NCI-H146 (cell line): ENCODE data around the gene TMED7.

Experiments used
- DNase-seq: peaks from one replicate; lab custom pipeline; 2025; lab: John Stamatoyannopoulos, UW

TMED7 gene

DNA sequence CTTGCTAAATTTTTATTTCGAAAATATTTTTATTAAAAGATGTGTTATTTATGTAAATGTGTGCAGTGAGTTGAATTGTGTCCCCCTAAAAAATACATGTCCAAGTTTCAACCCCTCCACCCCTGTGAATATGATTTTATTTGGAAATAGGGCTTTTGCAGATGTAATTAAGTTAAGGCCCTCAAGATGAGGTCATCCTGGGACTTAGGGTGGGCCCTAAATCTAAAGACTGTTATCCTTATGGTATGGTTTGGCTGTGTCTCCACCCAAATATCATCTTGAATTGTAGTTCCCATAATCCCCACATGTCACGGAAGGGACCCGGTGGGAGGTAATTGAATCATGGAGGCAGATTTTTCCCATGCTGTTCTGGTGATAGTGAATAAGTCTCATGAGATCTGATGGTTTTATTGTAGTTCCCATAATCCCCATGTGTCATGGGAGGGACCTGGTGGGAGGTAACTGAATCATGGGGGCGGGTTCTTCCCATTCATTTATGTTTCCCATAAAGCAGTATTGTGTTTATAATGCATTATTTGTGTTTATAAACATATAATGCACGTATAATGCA lies 1.5 kb upstream of the TMED7 start:
- no peak for DNase-seq

DNA sequence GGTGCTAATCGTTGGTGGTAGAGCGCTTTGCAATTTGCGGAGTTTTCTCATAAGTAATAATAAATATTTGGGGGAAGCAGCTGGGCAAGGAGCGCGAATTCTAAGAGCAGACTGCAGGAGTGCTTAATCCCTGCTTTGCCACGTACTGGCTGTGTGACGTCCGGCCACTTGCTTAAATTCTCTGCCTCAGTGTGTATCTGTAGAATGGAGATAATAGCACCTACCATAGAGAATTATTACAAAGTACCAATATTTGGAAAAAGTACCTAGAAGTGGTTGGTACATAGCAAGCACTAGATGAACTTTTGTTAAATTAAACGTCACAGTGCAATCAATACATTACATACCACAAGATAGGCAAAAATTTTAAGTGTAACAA lies 598 bp upstream of the TMED7 start:
- DNase-seq: no peak

DNA sequence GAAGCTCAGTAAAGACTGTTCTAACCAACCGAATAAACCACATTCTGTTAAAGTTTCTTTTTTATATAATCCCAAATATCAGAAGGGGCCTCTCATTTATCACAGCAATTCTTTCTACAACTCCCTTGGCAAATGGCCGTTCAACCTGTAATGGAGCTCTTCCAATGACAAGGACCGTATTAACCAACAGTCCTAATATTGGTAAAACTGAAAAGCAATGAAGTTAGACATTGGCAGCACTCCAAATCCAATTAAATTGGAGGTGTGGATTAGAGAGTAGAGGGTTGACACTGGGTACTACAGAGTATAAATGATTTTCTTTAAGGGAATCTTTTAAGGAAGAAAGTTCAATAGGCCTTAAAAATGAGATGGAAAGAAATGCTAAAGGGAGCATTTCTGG lies 842 bp downstream of the TMED7 start:
- peak; percentile 51 for DNase-seq

DNA sequence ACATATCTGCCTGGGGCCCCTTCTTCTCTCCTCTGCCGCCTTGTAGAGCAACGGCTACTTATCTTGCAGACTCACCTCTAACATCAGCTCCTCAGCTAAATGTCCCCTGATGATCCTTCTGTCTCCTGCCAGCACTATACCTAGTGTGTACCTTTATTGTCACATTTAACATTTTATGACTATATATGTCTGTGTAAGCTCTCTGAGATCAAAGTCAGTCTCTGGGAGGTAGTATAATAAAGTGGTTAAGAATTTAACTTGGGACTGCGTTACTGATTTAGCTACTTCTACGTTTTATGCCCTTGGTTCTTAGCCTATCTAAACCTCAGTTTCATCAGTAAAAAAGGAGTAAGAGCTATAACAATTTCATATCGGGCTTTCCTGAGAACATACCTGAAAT lies 2.2 kb downstream of the TMED7 start:
- DNase-seq: no peak

DNA sequence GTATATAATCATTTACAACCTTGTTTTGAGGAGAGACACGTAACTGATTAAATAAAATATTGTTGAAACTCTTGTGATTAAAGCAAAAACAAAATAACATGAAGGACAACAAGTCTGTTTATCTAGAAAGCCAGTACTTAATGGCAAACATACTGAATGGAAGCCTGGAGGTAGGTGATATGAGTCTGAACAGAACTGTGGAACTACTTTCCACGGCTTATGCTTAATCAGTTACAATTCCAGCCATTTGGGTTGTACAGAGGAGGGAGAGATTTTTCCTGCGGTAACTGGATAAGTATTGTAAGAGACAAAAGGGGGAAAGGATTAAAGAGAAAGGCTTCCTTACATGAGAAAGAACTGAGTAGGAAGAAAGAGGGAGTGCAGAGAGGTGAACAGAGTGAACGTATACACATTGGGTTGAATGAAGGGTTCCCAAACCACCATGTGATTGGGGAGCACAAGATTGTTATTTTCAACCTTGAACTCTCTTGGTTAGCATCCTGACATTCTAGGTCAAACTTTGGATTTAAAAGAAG lies 4.4 kb downstream of the TMED7 start:
- no peak for DNase-seq

DNA sequence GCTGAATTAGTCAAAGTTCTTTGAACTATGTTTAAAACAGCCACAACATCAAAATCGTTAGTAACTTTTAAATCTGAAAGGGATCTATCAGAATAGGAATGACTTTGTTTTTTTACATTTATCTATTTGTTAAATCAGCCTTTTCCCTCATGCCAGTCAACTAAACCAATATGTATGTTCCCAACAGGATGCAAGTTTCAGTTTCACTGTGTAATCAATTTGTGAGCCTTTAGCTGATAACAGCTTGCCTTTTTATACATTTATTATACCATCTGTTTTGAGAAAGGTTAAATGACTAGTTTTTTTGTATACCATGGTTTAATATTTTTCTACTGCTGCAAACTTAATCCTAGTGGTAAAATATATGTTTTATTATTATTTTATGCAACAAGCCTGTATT lies 8.9 kb downstream of the TMED7 start:
- no peak for DNase-seq

DNA sequence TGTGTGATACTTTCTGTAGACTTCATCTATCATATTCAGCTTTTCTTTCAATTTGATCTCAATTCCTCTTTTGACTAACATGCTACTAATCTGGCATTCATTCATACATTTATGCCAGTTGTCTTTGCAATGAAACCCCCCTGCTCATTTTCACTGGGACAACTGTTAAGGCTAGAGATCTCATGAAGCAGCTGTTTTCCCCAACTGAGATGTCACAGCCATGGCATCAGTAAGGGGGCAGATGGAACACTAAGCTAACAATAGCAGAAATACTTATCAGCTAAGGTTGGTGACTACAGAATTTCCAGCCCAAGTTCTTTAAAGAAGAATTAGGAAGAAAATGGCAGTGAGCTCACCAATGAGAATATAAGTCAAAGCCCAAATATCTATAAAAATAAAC lies 9.4 kb downstream of the TMED7 start:
- DNase-seq: no peak

DNA sequence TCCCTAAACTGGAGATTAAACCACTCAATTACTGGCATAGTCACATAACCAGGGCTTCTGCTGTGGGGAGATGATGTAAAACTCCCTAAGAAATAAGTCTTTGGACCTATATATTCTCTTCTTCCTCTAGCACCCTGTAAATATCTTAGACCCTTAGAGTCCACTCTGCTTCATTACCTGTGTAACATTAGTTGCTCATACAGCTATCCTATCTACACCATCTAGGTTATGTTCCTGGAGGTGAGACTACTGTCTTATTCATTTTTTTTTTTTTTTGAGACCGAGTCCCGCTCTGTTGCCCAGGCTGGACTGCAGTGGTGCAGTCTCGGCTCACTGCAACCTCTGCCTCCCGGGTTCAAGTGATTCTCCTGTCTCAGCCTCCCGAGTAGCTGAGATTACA lies 14.0 kb downstream of the TMED7 start:
- no peak for DNase-seq

DNA sequence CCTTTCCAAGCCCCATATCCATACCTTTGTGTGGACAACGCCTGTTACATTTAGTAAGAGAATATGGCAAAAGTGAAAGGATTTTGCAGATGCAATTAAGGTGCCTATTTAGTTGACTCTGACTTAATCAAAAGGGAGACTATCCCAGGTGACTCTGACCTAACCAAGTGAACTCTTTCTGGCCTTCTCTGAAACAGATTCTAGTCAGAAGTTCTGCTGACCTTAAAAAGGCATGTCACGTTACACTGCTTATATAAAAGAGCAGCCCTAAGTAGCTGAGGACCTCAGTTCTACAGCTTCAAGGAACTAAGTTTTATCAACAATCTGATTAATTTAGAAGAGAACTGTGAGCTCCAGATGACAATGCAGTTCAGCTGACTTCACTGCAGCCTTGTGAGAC lies 17.9 kb downstream of the TMED7 start:
- no peak for DNase-seq

DNA sequence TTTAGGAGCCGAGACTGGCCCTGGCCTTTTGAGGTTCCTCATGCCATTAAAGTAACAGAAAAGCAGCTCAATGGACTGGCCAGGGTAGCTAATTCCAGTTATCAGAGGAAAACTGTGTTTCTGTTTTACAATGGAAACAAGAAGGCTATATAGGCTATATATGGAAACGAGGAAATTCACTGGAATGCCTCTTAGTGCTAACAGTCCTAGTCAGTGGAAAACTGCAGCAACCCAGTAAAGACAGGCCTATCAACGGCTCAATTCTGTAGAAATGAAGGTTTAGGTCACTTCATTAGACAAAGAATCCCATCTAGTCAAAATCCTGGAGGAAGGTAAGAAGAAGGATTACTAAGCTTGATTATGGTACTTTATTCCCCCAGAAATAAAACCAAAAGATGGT lies 20.4 kb downstream of the TMED7 start:
- no peak for DNase-seq

DNA sequence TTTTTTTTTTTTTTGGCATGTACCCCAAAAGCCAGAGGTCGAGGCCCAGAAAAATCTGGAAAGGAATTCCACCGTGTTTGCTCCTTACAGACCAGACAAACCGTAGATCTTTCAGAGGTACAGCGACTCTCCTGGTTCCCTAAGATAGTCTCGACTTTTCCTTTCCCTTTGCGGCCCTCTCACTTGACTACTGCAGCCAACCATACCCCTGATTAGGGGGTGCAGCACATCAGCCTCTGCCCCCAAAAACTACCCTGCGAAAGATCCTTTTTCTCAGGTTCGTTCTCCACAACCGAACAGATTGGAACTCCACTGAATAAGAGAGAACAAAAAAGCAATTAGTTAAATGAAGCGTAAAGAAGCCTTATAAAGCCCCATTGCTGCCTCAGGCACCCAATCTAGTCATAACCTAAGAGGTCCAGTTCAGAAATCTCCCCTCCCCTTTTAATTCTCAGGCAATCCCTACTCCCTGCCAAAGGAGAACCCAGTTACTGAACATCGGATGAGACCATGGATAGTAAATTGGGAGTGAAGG lies 23.2 kb downstream of the TMED7 start:
- DNase-seq: peak; percentile 35

DNA sequence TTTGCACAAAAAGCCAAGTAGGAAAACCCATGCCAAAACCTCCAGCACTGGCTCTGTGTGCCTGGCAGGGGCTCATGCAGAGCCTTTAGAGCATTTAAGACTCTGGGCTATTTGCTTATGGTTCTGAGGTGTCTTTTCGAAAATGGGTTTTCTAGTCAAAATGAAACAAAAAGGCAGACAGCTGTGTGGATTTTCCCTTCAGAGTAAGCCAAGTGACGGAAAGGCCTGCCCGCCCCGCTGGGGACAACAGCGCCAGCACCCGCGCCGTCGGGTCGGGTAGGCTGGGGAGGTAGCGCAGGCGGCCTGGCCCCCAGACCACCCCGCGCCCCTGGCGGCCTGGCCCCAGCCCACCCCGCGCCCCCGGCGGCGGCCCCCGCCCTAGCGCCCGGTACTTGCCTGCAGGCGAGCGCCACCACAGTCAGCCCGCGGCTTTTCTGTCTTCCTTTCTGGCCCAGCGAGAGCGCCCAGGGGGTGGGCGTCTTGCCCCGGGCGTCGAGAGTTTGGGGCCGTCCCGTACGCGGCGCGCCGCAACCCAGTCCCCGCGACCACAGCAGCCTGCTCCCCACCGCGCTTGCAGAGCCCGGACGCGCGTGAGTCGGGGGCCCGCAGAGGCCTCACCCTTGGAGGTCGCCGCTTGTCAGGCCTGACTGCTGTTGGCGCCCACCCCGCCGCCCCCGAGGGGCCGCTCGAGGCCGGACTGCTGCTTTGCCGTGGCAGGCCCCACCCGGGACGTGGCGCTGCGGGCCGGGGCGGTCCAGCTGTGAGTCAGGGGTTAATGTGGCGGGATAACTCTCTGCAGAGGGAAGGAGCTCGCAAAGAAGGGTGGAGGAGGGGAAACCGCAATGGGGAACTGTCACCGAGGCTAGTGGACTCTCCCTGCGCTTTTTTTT lies 23.9 kb downstream of the TMED7 start, which contains the start of gene TICAM2:
Gene TICAM2, minus strand, starts transcription at position 779 of the 890 bp plus-strand sequence. CDS start 21,223 bp downstream, outside the sequence.
- peak; percentile 55 for DNase-seq

DNA sequence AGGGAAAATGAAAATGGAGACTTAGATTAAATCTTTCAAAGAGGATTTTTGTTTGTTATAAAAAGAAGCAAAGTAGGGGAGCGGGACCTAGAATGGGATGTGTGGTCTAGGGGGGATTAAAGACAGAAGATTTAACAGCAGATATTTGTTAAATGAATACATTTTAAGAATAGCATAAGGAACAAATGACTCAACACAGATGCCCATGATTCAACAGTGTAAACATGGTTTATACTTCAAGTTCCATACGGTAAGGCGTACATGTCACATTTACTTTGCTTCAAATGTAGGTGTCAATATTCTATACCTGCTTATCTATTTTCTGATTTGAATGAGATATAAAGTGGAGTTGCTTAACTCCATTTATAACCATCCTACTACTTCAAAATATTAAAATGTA lies 25.1 kb downstream of the TMED7 start:
- DNase-seq: no peak

DNA sequence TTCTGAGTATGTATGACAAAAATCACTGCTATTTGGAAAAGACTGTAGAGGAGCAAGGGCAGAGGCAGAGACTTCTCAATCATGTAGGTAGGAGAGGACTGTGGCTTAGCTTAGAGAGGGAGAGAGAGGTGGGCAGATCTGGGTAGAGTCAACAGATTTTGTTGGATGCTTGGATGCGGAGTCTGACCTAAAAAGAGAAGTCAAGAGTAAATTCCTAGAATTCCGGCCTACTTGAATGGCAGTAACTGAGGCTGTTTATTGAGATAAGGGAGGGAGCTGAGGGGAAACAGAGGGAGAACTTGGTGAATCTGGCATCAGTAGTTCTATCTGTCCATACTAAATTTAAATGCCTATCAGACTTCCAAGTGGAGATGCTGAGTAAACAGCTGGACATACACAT lies 25.9 kb downstream of the TMED7 start:
- DNase-seq: no peak

DNA sequence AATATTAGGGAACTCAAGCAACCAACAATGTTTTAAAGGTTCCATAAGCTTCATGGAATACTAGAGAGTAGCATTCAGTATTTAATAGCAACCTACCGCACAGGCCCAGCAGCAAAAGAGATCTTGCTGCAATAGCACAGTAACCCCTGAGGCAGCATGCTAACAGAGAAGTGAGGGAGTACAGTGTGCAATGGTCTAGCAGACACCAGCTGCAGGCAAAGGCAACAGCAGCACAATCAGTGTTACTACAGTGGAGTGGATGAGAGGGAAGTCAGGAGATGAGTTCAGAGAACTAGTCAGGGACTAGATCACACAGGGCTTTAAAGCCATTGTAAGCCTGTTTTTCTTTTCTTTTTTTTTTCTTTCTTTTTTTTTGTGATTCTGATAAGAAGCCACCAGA lies 26.3 kb downstream of the TMED7 start:
- no peak for DNase-seq

DNA sequence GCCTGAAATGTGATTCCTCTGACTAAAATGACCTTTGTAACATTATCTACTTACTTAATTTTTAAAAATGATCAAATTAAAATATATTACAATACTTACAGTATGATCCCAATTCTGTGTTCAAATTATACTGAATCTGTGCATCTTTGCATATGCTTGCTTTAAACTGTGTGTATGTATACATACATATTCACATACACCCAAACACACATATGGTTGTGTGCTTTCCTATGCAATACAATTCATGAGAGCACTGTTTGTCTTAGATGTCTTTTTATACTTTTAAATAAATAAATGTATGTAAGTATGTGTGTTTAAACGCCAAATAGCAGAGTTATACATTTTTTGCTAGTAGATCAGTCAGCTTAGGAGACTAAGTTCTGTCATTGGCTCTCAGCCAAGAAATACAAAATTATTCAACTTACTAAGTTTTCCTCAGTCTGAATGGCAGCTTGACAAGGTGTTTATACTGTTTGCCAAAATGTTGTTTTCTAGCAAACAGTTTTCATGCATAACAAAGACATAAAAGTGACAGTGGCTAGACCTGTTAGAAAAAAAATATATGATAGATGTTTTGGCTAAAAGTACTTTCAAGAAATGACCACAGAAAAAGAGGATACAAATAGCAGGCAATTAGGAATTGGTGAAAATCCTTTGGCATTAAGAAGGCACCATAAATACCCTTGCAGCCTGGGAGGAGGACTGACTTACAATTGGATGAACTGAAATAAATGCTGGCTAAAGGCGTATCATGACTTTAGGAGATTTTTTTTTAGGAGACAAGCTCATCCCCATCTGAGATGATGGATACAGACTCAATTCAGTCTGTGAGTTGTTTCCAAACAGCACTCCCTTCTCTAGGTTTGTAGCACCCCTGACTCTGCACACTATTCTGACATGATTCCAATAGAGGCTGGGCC lies 31.4 kb downstream of the TMED7 start:
- no peak for DNase-seq

DNA sequence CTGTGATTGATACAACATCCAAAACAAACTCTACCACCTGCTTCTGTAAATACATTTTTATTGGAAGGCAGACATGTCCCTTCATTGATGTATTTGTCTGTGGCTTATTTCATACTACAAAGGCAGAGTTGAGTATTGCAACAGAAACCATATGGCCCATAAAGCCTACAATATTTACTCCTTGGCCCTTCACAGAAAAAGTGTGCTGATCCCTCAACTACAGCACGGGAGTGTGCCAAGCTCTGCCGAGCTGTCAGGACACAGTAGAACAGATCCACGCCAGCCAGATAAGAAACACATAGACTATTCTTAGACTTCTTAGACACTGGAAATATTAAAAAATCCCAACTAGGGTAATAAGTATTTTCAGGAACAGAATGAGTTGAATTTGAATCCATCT lies 36.8 kb downstream of the TMED7 start:
- no peak for DNase-seq

DNA sequence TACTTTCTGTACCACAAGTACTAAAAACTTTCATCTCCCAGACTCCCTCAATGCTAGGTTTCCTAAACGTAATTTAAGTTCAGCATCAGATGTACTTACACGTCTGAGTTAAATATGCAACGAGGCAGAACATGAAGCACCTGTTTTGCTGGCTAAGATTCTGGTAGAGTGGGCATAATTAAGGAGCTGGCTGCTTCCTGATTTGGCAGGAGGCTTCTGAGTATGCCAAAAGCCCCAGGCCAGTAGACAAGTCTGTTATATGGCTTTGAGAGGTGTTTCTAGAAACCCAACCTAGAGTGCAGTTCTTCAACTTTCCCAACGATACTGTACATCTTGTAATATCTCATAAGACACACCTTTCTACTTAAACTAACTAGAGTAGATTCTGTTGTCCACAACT lies 37.2 kb downstream of the TMED7 start:
- DNase-seq: no peak

DNA sequence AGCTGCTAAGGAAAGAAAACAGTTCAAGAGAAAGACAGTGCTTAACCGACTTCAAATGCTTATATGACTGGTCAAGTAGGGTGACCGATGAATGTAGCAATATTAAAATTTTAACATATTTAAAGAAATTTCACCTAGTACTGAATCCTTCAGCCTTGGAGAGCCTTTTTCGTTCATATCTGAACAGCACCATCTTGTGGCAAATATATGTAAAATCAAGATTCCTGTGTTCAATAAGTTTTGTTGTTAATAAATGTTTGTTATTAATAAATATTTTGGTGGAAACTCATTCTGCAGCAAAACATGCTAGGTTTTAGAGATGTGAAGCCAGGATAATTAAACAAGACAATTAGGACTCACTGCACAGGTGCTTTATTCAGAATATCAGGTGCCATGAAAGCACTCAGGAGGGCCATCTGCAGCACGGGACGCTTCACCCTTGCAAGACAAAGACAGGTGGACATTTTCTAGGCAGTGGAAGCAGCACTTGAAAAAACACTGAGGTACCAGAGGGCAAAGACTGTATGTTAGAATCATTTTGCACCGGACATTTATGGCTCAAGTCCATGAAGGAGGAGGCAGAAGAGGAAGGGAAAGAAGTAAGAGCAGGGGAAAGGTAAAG lies 39.2 kb downstream of the TMED7 start:
- DNase-seq: peak; percentile 39

DNA sequence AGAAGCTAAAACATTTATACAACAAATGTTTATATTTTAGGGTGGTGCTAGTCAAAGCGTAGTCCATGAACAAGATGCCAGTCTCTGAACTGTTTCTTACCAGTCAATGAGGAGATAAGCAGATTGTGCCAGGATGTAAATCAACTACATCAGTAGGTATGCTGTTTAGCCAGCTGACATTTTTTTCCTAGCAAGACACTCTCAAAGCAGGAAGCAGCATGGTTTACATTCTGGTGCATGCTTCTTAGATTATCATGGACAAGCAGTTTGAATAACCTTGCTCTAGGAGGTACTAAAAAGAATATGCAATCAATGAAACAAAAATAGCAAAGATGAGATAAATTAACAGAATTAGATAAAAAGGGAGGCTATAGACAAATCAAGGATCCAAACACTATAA lies 40.6 kb downstream of the TMED7 start:
- DNase-seq: no peak

DNA sequence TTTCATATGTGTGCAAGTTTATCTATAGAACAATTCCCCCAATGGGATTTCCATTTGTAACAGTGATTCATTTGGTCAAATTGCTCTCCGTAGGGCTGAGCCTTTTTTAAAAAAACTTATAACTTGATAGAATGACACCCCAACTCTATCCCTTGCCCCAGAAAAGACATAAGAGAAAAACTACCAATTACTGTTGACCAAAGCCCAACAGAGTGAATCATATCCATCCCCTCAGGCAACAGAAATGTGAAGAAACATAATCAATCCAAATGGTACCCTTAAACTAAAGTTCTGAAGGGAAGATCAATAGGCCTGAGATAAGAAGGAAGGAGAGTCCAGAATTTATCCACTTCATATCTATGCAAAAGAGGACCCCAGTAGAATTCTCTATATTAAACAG lies 41.3 kb downstream of the TMED7 start:
- DNase-seq: no peak

DNA sequence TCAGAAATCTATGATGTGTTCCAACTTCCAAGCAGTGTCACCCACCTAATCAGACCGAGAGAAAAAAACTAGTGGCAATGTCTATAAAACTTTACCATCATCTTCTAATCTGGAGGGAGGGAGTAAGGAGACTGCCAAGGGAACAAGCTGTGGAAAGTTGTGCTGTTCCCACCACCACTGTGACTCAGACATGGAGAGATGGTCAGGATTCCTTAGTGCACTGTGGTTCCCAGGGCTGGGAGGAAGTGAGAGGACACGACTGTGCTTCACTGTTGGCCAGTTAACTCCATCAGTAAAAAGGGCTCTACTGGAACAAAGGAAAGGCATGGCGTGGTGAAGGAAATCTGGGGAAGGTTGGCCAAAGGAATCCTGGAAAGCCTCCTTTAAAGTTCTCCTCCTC lies 42.4 kb downstream of the TMED7 start:
- DNase-seq: no peak
